ENCODE data around the gene NIN.

DNA sequence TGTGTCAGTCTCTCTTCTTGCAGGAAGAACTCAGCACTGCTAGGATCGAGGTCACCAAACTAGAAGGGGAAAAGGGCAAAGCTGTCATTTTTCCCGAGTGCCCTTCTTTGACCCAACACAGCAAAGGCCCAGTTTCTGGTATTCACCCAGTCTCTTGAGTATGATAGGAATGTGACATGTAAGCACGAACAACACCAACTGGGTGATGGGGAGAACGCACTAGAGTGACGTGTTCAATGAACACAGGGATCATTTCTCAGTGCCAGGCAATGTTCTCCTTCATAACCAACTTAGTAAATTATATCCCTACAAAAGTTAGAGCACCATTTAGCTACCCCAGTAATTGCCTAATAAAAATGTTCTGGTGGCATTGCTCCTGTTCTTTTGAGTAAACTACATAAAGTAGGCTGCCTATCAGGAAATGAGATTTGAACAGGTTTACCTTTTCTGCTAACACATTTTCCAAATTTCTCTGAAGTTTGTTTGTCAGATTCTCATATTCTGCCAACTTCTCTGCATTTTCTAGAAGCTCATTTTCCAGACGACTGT lies 64.5 kb downstream of the NIN start:
- TF ChIP-seq POLR2AphosphoS5 (IDR thresholded peaks at IDR 0.05; ENCODE audit: low read depth, low read length) = no peak
- TF ChIP-seq SIN3A (IDR thresholded peaks at IDR 0.05; ENCODE audit: borderline replicate concordance, insufficient read depth, low read length) = no peak
- no peak for TF ChIP-seq REST (IDR thresholded peaks at IDR 0.05; ENCODE audit: insufficient read depth in 1 of 2, low read depth in 2 of 2, low read length in 2 of 2)
- TF ChIP-seq TAF1 (IDR thresholded peaks at IDR 0.05; ENCODE audit: borderline replicate concordance, insufficient read depth, low read length) = no peak

Data from PFSK-1 (cell line).